Middle frontal gyrus (tissue), 1 donor: Measurements from ENCODE around the gene SULF2.

ENCODE experiments used
- DNase-seq: peaks from one replicate; pipeline ENCODE4 v3.0.0-alpha.2; 2015; ENCODE audit warnings: low spot score; ENCODE audit errors: extremely low spot score

SULF2 gene

DNA sequence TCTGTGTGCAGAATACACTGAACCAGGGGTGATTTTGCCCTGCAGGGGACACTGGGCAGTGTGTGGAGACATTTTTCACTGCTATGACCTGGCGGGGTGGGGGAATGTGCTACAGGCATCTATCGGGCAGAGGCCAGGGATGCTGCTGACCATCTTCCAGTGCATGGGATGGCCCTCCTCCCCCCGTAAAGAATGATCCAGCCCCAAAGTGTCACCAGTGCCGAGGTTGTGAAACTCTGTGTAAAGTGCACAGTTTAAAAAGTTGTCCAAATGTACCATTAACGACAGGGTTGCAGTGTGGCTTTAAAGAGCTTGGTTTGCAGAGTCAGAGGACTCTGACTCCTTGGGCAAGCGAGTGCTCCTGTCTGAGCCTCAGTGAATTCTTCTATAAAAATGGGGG lies 72.1 kb downstream of the SULF2 start:
- no peak for DNase-seq

DNA sequence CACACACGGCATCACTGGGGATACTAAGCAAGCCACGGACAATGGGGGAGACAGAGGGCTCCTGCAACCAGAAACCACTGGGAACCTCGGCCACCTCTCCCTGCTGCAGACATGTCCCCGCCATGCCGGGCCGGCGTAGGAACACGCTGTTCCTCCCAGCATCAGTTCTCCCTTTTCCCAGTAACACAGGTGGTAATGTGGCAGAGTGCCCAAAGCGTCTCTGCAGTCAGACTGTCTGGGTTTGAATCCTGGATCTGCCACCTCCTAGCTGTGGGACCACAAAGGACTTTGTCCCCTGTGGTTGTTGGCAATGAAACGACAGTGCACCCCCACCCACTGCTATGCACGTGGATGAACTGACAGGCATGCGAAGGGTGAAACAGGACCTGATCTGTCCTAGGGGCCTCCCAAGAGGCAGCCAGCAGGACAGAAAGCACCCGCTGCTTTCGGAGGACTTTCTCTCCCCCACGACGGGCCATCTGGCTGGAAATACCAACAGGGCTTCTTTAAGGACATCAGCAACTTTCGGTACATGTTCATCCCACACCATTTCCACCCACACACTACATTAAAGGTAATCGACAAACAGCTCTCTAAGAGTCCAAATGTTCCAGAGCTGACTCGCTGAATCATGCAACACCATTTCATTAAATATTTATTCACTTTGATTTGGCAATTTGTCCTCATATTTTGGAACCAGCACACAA lies 74.1 kb downstream of the SULF2 start:
- DNase-seq = no peak

DNA sequence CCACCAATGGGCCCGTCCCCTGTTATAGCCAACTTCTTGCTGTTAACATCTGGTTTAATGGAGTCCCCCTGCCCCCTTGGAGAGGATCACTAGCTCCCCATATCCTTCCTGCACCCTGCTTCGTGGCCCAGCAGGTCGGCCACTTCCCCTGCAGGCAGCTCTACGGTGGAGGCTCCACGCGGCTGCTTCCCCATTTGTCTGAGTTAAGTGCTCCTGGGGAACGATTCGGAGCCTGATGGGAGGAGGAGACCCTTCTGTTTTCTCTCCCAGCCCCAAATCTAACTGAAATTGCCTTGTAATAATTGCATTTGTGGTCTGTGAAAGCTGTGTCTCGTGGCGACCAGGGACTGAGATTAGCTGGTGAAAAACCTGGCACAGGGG lies 74.6 kb downstream of the SULF2 start:
- DNase-seq = no peak

DNA sequence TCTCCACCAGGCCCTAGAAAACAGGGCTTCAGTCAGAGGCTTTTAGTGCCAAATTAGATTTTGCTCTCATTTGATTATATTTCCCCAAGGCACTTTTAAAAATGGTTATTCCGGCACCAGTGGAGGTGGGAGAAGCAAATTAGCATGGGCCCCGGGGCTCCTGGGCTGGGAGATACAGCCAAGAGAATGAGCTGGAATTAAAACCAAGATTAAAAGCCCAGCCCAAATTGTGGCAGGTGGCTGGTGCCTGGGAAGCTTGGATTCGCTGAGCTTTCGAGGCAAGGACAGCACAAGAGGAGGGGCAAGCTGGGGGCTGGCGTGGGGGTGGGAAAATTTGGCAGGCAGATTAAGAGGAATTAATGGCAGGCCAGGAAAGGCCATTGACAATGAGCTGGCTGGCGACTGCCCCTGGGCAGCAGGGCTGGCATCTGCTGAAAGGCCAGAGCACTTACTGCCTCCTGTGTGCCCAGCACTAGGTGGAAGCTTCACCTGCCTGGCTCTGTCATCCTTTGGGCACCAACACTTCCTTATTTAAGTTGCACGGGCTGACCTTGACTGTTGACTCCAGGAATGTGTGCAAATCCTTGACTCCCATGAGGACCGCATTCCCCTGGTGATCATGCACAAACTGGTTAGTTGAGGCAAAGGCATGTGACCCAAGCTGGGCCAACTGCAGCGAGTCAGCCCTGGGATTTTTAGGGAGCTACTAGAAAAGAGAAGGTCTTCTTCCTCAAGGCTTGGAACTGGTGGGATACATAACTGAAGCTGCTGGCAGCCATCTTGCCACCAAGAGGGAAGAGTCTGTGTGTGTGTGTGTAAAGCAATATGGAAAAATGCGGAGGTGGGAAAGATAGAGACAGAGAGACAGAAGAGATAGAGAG lies 76.1 kb downstream of the SULF2 start:
- DNase-seq = no peak

DNA sequence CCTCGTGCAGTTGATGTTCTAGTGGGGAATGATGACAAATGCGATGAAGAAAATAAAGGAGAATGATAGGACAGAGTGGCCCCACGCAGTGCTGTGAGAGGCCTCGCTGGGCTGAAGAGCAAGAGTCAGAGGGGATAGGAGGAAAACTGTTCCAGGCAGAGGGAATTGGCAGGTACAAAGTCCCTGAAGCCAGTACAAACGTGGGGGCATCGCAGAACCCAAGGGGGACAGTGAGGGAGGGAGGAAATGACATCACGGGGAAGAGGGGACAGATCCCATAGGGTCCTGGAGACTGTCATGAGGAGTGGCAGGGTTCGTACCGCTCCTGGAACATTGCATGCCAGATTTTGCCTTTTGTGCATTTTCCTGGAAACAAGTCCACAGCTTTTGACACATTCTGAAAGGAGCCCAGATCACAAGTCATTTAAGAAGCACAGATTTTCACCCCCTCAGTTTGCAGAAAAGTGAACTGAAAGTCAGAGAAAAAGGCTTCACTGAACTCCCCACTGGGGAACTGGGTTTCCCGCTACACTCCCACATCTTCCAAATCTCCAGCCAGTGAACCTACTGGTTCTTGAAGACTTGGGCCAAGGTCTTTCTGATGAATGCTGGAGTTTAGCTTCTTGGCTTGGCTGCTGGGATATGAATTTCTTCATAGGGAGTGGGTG lies 77.0 kb downstream of the SULF2 start:
- no peak for DNase-seq

DNA sequence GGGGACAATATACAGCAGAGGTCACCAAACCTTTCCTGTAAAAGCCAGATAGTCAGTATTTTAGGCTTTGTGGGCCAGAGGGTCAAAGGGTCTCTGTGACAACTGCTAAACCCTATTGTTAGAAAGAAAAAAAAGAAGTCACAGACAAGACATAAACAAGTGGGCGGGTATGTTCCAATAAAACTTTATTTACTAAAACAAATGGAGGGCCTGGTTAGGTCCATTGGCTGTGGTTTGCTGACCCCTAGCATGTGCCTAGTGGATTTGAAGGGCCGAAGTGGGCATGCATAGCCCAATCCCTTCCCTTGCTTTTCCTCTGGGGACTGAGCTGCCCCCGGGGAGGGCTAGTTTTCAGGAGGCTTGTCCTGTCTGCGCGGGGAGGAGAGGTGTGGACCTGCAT lies 78.9 kb downstream of the SULF2 start:
- DNase-seq = no peak

DNA sequence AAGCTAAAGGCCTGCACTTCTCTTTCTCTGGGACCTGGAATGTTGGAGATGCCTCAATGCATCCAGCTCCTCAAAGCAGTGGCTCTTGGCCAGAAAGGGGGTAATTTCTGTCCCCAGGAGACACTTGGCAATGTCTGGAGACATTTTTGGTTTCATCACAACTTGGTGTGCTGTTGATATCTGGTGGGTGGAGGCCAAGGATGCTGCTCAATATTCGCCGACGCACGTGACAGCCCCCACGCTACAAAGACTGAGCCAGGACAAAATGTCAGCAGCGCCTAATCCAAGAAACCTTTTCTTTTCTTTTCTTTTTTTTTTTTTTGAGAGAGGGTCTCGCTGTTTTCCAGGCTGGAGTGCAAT lies 79.8 kb downstream of the SULF2 start:
- DNase-seq = no peak

DNA sequence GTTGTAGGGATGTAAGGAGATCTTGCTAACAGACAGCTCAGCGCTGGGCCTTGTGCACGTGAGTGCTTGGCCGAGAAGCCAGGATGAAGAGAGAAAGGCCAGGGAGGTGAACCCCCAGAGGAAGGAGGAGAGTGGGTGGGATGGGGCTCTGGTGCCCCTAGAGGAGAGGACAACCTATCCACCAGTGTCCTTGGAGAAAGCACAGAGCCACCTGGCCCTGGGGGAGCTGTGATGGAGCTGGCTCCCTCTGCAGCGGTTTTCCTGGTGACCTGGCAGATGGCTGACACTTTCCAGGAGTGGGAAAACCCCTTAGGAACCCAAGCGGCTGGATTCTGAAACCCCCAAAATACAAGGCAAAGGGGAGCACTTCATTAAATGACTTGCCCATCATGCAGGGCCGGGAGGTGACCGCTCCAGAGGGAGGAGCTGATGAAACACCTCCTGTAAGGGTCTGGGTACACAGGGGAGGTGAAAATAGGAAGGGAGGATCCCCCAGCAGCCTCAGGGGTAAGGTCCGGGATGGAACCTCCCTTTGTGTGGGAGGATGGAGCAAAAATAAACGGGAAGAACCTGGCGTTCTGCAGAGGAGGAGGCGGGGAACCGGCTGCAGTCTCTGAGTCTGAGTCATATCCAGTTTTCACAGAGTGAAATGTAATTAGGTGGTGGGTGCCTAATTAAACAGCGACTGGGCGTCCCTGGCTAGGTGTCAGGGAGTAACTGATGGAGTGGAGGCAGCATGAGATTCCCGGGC lies 80.4 kb downstream of the SULF2 start:
- DNase-seq = no peak

DNA sequence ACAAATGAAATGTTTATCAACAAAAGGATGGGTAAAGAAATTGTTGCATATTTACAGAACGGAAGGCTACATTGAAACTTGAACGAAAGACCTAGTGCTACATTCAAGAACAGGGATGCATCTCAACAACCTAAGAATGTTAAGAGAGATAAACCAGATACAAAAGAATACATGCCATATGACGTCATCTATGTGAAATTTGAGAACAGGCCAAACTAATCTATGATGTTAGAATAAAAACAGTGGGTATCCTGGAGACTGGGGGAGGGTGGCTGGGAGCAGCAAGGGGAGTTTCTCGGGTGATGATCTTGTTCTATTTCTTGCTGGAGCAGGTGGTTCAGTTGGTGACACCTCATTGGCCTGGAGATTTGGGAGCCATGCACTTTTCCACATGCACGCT lies 81.5 kb downstream of the SULF2 start:
- no peak for DNase-seq

DNA sequence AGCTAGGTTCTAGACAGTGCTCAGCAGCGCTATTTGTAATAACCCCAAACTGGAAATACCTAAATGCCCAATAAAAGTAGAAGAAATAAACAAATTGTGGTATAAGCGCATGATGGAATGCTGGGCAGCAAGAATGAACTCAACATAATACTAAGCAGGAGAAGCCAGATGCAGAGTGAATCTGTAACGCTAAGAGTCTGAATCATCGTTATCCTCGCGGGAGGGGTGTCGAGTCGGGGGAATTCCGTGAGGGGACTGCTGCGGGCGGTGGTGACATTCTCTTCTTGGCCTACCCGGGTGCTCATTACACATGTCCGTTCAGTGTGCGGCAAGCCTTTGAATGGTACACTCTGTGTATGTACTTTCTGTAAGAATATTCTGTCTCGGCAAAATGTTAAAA lies 83.7 kb downstream of the SULF2 start:
- DNase-seq = no peak

DNA sequence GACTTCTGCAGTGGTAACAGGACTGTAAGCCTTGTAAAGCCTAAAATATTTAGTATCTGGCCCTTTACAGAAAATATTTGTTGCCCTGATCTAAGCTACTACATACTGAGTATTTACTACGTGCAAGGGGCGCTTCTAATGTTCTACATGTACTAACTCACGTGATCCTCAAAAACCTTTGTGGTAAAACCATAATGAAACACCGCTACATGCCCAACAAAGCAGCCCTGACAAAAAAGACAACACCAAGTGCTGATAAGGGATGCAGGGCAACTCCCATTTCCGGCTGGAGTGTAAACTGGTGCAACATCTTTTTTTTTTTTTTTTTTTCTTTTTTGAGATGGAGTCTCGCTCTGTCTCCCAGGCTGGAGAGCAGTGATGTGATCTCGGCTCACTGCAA lies 85.0 kb downstream of the SULF2 start:
- no peak for DNase-seq

DNA sequence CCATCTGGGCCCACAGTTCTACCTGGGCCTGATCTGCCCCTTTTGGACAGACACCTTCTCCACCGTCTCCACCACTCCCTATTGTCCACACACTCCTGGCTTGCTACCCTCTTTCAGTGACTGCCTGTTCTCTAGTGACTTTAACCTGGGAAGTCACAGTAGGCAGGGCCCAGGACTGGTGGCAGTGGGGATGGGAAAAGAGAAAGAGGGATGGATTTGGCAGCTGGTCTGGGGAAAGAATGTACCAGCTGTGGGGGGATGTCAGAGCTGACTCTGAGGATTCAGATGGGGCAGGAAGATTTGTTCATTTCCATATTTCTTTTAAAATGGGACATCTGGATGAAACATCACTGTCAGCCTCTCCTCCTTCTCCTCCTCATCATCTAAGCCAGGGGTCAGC lies 85.5 kb downstream of the SULF2 start:
- DNase-seq = no peak

DNA sequence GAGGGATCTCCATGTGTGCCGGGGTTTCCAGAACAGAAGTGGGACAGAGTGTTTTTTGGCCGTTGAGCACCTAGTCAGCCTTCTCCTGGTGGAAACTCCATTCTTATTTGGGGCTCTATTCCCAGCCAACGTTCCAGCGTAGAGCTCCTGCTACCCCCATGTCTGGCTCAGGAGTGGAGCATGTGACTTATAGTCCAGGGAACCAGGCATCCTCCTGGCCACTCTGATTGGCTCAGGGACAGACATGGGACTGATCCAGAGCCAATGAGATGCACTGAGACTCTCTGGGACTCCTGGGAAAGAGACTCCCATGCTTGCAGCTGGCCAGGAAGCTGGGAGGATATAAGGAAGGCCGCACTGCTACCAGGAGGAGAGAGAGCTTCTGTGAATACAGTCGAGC lies 87.1 kb downstream of the SULF2 start:
- DNase-seq = no peak

DNA sequence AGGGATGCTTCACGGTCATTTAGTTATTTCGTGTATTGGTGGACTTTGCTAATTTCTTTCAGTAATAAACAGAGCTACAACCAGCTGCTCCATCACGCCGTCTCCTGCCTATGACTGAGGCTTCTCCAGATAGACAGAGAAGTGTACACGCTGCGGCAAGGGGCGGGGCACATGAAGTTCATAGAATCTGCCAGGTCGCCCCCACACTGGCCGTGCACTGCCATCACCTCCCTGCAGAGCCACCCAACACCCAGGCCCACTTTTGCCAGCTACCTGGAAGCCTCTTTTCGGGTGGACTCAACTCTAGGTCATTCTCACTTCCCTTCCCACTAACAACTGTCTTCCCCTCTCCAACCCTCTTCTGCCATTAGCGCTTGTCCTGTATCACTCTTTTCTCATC lies 88.4 kb downstream of the SULF2 start:
- no peak for DNase-seq

DNA sequence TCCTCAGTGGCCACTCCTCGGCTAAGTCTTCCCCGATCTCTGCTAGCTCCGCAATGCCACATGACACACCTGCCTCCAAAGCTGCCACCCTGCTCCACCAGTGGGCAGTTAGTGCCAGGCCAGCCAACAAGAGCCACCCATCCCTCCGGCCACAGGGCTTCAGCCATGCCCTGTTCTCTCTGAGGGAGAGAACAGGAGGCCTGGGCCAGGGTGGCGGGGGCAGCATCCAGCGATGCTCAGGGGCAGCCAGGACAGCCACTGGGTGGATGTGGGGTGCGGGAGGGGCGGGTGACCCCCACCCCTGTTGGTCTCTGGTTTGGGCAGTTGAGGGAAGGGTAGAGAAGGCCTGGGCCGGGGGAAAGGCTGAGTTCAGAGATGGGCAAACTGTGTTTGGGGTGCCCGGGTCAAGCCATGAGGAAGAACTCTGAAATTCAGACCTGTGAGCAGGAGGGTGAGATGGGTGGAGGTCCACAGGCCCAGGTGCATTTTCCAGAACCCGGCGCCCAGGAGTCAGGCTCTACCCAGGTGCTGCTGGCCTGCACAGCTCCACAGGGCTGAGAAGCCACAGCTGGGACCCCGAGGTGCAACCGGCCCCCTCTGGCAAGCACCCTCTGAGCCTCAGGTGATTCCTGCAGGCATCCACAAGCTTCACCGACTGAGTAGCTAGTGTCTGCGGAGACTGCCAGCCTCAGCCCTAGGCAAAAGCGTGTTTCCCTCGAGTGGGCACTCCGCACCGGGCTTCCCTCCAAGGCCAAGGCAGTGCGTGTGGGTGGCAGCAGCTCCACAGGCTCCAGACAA lies 91.1 kb downstream of the SULF2 start:
- no peak for DNase-seq

DNA sequence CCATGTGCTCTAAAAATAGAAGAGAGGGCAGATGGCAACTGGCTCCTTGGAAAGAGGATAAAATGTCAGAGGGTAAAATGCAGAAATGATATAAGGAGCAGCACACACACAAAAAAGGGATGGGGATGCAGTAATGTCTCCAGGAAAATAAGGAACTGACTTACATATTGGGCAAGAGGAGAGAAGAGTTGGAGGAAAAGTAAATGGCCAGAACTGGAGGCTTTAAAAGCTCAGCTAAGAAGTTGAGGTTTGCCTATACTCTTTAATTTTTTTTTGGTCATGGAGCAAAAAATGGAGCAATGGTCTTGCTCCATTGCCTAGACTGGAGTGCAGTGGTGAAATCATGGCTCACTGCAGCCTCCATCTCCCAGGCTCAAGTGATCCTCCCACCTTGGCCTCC lies 93.7 kb downstream of the SULF2 start:
- no peak for DNase-seq

DNA sequence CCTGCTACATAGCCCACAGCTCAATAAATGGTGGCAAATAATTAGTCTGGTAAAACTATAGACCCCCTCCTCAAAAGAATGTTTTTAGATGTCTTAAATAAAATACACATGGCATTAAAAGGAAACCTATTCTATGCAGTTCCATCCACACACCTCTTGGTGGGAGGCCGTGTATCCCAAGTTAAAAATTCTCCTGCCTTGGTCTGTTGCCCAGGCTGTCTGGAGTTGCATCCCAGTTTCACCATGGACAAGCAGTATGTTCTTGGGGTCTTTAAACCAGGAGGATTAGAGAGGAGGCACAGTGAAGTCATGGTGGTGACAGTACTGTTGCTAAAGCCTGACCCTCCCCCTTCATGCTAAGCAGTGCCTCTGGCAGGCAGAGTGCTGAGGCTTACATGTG lies 95.5 kb downstream of the SULF2 start:
- DNase-seq = no peak

DNA sequence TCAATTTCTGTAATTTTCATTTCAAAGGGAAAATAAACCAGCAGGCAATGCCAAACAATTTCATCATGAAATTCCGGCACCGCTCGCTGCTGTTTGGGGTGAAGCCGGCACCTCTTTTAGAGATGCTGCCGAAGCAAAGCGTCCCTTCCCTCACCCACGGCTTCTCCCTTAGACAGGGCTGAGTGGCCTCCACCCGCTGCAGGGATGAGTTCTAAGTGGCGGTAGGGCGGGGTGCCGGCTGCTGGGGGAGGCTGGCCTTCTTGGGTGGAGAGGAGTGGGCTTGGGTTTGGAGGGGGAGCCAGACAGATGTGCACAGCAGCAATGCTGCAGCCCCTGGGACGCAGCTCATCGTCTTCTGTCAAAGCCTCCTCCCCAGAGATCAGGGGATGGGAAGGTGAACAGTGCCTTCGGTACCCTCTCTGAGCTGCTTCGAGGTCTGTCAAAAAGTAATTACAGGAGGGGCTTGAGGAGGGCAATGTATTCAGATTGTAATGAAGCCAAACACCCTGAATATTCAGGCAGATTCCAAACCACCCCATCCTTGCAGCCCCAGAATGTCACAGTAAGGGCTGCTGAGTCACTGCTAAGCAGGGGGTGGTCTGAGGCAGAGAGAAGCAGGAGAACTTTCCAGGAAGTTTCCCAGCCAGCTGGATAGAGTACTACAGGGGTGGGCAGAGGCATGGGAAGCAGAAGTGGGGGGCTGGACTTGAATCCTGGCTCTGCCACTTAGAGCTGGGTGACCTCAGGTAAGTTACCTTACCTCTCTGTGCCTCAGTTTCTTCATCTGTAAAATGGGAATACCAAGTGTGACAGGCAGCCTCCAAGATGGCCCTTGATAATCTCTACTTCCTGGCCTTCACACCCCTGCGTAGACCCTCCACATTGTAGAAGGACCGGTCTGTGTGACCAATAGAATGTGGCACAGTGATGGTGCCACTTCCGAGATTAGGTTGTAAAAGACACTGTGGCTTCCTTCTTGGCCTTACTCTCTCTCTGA lies 96.6 kb downstream of the SULF2 start:
- DNase-seq = no peak

DNA sequence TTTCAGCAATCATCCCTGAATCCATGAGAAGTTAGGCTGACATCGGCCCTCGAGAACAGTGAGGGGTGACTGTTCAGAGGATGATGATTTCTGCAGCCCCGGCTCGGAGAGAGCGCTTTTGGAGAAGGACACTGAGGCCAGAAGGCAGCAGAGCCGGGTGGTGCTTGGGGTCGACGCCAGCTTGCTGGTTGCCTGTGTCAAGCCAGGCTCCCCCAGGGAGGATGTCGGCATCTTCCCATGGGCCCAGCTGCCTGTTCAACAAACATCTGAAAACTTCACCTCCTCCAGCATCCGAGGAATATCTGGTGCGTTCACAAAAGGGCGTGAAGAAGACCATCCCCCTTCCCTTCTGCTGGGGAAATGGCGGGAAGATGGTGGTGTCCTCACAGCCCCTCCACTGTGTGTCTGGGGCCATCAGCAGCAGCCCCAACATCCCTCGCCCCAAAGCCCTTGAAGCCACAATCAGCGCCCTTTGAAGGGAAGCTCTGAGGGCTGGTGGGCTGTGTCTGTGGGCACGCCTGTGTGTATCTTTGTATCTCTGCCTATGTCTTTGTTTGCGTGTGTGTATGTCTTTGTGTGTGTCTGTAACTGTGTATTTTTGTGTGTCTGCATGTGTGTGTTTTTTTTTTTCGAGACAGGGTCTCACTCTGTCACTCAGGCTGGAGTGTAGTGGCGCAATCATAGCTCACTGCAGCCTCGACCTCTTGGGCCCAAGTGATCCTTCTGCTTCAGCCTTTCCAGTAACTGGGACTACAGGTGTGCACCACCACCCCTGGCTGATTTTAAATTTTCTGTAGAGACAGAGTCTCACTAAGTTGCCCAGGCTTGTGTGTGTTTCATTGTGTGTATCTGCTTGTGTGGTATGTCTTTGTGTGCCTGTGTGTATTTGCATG lies 97.9 kb downstream of the SULF2 start:
- DNase-seq = no peak
